ENCODE measurements around the gene PALM3. TPM values are rescaled to one million over a fixed set of nuclear protein-coding genes. Genes with fewer than 3 reads are reported as not detected.
"Not testable (repeated sequence)": the region's sequence is repeated elsewhere in the genome, so short reads cannot be mapped to it uniquely, and the experiment has no call there.

Gene PALM3
- total RNA-seq, 4 donors from 2014 or later: not detected

DNA sequence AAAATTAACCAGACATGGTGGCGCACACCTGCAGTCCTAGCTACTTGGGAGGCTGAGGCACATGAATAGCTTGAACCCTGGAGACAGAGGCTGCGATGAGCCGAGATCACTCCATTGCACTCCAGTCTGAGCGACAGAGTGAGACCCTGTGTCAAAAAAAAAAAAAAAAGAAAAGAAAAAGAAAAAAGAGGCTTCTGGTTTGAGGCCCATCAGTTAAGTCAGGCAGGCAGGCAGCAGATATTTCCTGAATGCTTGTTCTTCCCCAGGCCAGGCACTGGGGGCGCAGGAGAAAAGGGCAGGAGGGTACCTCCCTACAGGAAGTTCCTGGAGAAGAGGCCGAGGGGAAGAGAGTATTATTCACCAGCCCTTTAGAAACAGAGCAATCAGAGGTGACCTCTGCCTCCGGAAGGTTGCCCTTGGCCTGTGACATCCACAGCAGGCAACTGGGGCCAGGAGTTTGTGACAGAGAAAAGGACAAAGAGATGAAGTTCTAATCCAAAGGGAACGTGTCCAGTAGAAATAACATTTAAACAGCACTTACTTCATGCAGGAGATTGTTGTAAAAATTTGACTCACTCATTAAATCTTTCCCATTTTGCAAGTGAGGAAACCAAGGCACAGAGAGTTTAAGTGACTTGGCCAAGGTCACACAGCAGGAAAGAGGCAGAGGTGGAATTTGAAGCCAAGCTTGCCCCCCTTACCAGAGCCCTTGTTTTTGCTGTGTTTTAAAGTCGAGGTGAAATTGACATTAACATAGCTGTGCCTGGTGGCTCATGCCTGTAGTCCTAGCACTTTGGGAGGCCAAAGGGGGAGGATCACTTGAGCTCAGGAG lies 38.3 kb downstream of the PALM3 start:
- WGBS: 61% methylated on average over 9 of the region's 9 CpGs
- H3K36me3 ChIP-seq: no peaks in the 10 kb centered on the region
- no peaks in the 10 kb centered on the region for H3K27me3 ChIP-seq
- DNase-seq (ENCODE audit: low spot score in 2 of 2): no peak
- H3K4me3 ChIP-seq: no peak overlapping the region
- H3K27ac ChIP-seq: no peak overlapping the region
- TF ChIP-seq, protein P1, sequence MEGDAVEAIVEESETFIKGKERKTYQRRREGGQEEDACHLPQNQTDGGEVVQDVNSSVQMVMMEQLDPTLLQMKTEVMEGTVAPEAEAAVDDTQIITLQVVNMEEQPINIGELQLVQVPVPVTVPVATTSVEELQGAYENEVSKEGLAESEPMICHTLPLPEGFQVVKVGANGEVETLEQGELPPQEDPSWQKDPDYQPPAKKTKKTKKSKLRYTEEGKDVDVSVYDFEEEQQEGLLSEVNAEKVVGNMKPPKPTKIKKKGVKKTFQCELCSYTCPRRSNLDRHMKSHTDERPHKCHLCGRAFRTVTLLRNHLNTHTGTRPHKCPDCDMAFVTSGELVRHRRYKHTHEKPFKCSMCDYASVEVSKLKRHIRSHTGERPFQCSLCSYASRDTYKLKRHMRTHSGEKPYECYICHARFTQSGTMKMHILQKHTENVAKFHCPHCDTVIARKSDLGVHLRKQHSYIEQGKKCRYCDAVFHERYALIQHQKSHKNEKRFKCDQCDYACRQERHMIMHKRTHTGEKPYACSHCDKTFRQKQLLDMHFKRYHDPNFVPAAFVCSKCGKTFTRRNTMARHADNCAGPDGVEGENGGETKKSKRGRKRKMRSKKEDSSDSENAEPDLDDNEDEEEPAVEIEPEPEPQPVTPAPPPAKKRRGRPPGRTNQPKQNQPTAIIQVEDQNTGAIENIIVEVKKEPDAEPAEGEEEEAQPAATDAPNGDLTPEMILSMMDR (IDR thresholded peaks at IDR 0.05): peak; percentile 26 to 42
- no peak for TF ChIP-seq POLR2AphosphoS5 (IDR thresholded peaks at IDR 0.05)
- H3K4me1 ChIP-seq: no peaks in the 10 kb centered on the region
- no peaks in the 10 kb centered on the region for H3K9me3 ChIP-seq

DNA sequence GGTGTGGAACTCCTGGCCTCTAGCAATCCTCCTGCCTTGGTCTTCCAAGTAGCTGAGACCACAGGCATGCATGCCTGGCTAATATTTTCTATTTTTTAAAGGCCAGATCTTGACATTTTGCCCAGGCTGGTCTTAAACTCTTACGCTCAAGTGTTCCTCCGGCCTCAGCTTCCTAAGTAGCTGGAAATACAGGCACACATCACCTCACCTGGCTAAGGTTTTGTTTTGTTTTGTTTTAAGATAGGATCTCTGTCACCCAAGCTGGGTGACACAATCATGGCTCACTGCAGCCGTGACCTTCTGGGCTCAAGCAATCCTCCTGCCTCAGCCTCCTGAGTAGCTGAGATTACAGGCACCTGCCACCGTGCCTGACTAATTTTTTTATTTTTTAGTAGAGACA lies 39.4 kb downstream of the PALM3 start:
- H3K36me3 ChIP-seq: no peaks in the 10 kb centered on the region
- no peak for DNase-seq (ENCODE audit: low spot score in 2 of 2)
- H3K4me3 ChIP-seq: no peak overlapping the region
- H3K4me1 ChIP-seq: no peaks in the 10 kb centered on the region
- H3K9me3 ChIP-seq: no peaks in the 10 kb centered on the region
- TF ChIP-seq, protein P1 (IDR thresholded peaks at IDR 0.05): no peak
- no peak for TF ChIP-seq EP300 (IDR thresholded peaks at IDR 0.05)
- TF ChIP-seq POLR2AphosphoS5 (IDR thresholded peaks at IDR 0.05): no peak
- no peak for TF ChIP-seq POLR2A (IDR thresholded peaks at IDR 0.05)
- no peaks in the 10 kb centered on the region for H3K27me3 ChIP-seq
- H3K27ac ChIP-seq: no peak overlapping the region
- 70% methylated on average over 4 of the region's 4 CpGs for WGBS

DNA sequence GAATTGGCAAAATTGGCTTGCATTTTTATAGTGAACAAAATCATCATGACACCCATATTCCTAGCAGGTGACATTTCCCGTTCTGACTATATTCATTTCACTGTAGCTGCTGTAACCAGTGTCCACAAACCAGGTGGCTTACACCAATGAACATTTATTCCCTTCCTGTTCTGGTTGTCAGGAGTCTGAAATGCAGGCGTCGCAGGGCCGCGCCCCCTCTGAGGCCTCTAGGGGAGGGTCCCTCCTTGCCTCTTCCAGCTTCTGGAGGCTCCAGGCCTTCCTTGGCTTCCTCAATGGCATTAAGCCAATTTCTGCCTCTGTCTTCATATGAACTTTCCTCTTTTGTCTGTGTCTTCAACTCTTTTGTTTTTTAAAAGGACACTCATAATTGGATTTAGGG lies 40.4 kb downstream of the PALM3 start:
- TF ChIP-seq POLR2A (IDR thresholded peaks at IDR 0.05) (no peak), EP300 (IDR thresholded peaks at IDR 0.05) (no peak), POLR2AphosphoS5 (IDR thresholded peaks at IDR 0.05) (no peak)
- TF ChIP-seq, protein P1 (IDR thresholded peaks at IDR 0.05): no peak
- 72% methylated on average over 5 of the region's 5 CpGs for WGBS
- Histone ChIP-seq H3K36me3 (no peaks in the 10 kb centered on the region), H3K4me3 (no peak overlapping the region), H3K27me3 (no peaks in the 10 kb centered on the region), H3K9me3 (no peaks in the 10 kb centered on the region), H3K27ac (no peak overlapping the region), H3K4me1 (no peaks in the 10 kb centered on the region)
- no peak for DNase-seq (ENCODE audit: low spot score in 2 of 2)

DNA sequence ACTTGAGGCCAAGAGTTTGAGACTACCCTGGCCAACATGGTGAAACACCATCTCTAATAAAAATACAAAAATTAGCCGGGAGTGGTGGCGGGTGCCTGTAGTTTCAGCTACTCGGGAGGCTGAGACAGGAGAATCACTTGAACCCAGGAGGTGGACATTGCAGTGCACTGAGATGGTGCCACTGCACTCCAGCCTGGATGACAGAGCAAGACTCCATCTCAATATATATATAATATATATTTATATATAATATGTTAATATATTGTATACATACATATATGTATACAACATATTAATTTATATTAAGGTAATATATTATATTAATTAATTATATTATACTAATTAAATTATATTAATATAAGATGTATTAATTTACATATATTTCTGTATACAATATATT lies 42.1 kb downstream of the PALM3 start:
- WGBS: 89% methylated on average over 3 of the region's 3 CpGs

DNA sequence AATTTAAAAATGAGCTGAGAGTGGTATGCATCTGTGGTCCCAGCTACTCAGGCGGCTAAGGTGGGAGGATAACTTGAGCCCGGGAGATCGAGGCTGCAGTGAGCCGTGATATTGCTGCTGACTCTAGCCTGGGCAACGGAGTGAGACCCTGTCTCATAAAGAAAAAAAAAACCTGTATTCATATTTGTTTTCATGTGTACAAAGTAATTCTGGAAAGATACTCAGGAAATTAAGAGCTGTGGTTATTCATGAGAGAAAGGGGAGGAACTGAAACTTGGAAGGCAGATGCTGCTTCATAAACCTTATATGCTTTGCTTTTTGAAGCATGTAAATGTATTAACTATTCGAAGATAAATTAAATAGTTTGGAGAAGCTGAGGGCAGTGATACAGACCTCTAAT lies 42.8 kb downstream of the PALM3 start:
- TF ChIP-seq POLR2AphosphoS5 (IDR thresholded peaks at IDR 0.05) (no peak), POLR2A (IDR thresholded peaks at IDR 0.05) (no peak), EP300 (IDR thresholded peaks at IDR 0.05) (no peak)
- TF ChIP-seq, protein P1 (IDR thresholded peaks at IDR 0.05): no peak
- no peaks in the 10 kb centered on the region for H3K36me3 ChIP-seq
- no peak overlapping the region for H3K27ac ChIP-seq
- H3K27me3 ChIP-seq: no peaks in the 10 kb centered on the region
- H3K4me3 ChIP-seq: no peak overlapping the region
- no peaks in the 10 kb centered on the region for H3K9me3 ChIP-seq
- WGBS: 76% methylated on average over 6 of the region's 6 CpGs
- H3K4me1 ChIP-seq: no peaks in the 10 kb centered on the region
- DNase-seq (ENCODE audit: low spot score in 2 of 2): no peak

More for the DNA sequence above, 42.1 kb downstream of the PALM3 start:
- not testable (repeated sequence) for H3K9me3 ChIP-seq; DNase-seq (ENCODE audit: low spot score in 2 of 2); H3K4me3 ChIP-seq; H3K4me1 ChIP-seq; H3K36me3 ChIP-seq; H3K27ac ChIP-seq; H3K27me3 ChIP-seq
